Measurements from ENCODE around the gene TAOK3. TPM values are rescaled to one million over a fixed set of nuclear protein-coding genes. Genes with fewer than 3 reads are reported as not detected.

Gene TAOK3
- total and polyA plus RNA-seq, 12 donors, result 8.4 to 29.8 (median 21.2) TPM

DNA sequence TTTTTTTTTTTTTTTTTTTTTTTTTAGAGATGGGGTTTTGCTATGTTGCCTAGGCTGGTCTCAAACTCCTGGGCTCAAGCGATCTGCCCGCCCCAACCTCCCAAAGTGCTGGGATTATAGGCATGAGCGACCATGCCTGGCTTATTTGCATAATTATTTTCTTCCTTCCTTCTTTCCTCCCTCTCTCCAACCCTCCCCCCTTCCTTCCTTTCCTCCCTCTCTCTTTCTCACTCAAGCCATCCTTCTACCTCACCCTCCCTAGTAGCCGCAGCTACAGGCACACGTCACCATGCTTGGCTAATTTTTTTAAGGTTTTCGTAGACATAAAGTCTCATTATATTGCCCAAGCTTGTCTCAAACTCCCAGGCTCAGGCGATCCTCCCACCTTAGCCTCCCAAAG is 152.9 kb downstream of the TAOK3 start:
- intact Hi-C loops (cut with DNase I), result no loop called here
- H3K27ac ChIP-seq, result no peak overlapping the region
- 95% methylated on average over 7 of the region's 7 CpGs for WGBS, 2 donors
- no peak overlapping the region for H3K4me3 ChIP-seq
- TF ChIP-seq, protein P1, sequence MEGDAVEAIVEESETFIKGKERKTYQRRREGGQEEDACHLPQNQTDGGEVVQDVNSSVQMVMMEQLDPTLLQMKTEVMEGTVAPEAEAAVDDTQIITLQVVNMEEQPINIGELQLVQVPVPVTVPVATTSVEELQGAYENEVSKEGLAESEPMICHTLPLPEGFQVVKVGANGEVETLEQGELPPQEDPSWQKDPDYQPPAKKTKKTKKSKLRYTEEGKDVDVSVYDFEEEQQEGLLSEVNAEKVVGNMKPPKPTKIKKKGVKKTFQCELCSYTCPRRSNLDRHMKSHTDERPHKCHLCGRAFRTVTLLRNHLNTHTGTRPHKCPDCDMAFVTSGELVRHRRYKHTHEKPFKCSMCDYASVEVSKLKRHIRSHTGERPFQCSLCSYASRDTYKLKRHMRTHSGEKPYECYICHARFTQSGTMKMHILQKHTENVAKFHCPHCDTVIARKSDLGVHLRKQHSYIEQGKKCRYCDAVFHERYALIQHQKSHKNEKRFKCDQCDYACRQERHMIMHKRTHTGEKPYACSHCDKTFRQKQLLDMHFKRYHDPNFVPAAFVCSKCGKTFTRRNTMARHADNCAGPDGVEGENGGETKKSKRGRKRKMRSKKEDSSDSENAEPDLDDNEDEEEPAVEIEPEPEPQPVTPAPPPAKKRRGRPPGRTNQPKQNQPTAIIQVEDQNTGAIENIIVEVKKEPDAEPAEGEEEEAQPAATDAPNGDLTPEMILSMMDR (IDR thresholded peaks at IDR 0.05), result no peak
- H3K4me1 ChIP-seq, result no peaks in the 10 kb centered on the region
- H3K36me3 ChIP-seq, result peaks cover 0 to 40% (median 0%) of the 10 kb centered on the region in 9 donors
- no peak for ATAC-seq
- no peaks in the 10 kb centered on the region for H3K9me3 ChIP-seq
- H3K27me3 ChIP-seq, result no peaks in the 10 kb centered on the region
- DNase-seq, result no peak

- 95 to 98% methylated on average over 5 of the region's 5 CpGs for WGBS, 2 donors
- Histone ChIP-seq H3K27me3 (no peaks in the 10 kb centered on the region), H3K27ac (no peak overlapping the region), H3K4me3 (no peak overlapping the region), H3K36me3 (peaks cover 0 to 35% (median 0%) of the 10 kb centered on the region in 9 donors), H3K9me3 (no peaks in the 10 kb centered on the region), H3K4me1 (no peaks in the 10 kb centered on the region)
- TF ChIP-seq, protein P1 (IDR thresholded peaks at IDR 0.05), result no peak
- DNase-seq, result no peak
- intact Hi-C loops (cut with DNase I), result no loop called here
- no peak for ATAC-seq
Observed at GRCh38 chr12:118219106-118219505, 153.6 kb downstream of the TAOK3 start.

DNA sequence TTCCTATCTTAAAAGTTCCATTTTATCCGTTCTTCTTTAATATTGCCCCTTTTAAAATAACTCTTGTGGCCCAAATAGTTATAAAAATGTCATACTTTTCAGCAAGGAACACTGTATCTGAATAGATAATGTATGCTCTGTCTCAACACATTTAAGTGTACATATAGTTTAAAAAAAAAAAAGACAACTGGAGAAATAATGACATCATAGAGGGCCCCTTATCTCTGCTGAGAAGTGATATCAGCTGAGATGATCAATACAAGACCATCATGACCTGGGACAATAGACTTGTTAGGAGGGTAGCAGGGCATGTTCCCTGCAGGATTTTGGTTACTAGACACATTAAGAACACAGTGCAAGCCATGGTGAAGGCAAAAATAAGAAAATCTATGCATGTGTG is 159.3 kb downstream of the TAOK3 start:
- Histone ChIP-seq H3K9me3 (no peaks in the 10 kb centered on the region), H3K27me3 (no peaks in the 10 kb centered on the region), H3K4me3 (no peak overlapping the region), H3K4me1 (no peaks in the 10 kb centered on the region), H3K27ac (no peak overlapping the region), H3K36me3 (peaks cover 0 to 65% (median 7%) of the 10 kb centered on the region in 9 donors)
- WGBS, 2 donors, result 94 to 95% methylated on average over 1 of the region's 1 CpG
- TF ChIP-seq, protein P1 (IDR thresholded peaks at IDR 0.05), result no peak
- ATAC-seq, result no peak
- intact Hi-C loops (cut with DNase I), result no loop called here
- no peak for DNase-seq

- H3K4me1 ChIP-seq, result no peaks in the 10 kb centered on the region
- peaks cover 0 to 67% (median 7%) of the 10 kb centered on the region in 9 donors for H3K36me3 ChIP-seq
- 90 to 94% methylated on average over 2 of the region's 2 CpGs for WGBS, 2 donors
- intact Hi-C loops (cut with DNase I), result no loop called here
- no peaks in the 10 kb centered on the region for H3K27me3 ChIP-seq
- no peak overlapping the region for H3K27ac ChIP-seq
- DNase-seq (no peak), ATAC-seq (no peak)
- TF ChIP-seq, protein P1 (IDR thresholded peaks at IDR 0.05), result no peak
- no peaks in the 10 kb centered on the region for H3K9me3 ChIP-seq
- no peak overlapping the region for H3K4me3 ChIP-seq
Observed at GRCh38 chr12:118212606-118213005, 160.1 kb downstream of the TAOK3 start.

DNA sequence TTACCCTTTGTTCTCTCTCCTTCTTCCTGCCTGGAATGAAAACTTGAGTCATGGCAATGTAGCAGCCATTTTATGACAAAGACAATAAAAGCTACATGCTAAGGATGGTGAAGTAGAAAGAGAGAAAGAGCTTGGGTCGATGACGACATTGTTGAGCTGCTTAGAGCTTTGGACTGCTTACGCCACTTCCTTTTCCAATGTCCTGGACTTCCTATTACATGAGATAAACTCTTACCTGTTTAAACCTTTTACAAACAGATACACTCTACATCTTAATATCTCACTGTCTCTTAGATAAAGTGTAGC is 166.6 kb downstream of the TAOK3 start:
- H3K36me3 ChIP-seq, result peaks cover 0 to 49% (median 4%) of the 10 kb centered on the region in 9 donors
- H3K9me3 ChIP-seq, result no peaks in the 10 kb centered on the region
- H3K27ac ChIP-seq, result no peak overlapping the region
- no peaks in the 10 kb centered on the region for H3K4me1 ChIP-seq
- H3K27me3 ChIP-seq, result no peaks in the 10 kb centered on the region
- WGBS, 2 donors, result 84 to 90% methylated on average over 3 of the region's 3 CpGs
- DNase-seq (no peak), ATAC-seq (no peak)
- no peak overlapping the region for H3K4me3 ChIP-seq
- TF ChIP-seq, protein P1 (IDR thresholded peaks at IDR 0.05), result no peak
- intact Hi-C loops (cut with DNase I), result no loop called here
